IMR-90 (cell line): ENCODE results near the gene ARHGEF7. TPM values are rescaled to one million over a fixed set of nuclear protein-coding genes. Genes with fewer than 3 reads are reported as not detected.

ENCODE experiments used
- ATAC-seq: fragments of 200-7000 bp; cut with Tn5 transposase; 2 replicates; pipeline ENCODE4 v1.9.1; 2020; ENCODE audit warnings: low read depth, mild to moderate bottlenecking, moderate library complexity
- BruUV-seq: library from RNA; stranded (reverse); fragments of 400-500 nt; replicated peaks from 2 replicates; lab custom pipeline; 2021; lab: Mats Ljungman, UMichigan
- CTCF ChIA-PET: fragments of 300-600 bp; formaldehyde crosslinking; extraction: SDS; loops from one replicate; lab custom pipeline; 2021; ENCODE audit warnings: antibody characterized with exemption; lab: Yijun Ruan, JAX
- POLR2A ChIA-PET: fragments of 300-600 bp; sonication (Branson Sonifier 250); formaldehyde crosslinking; loops from one replicate; lab custom pipeline; 2022; ENCODE audit warnings: antibody characterized with exemption; ENCODE audit not compliant: unreplicated experiment; lab: Charles Lee
- DNase-seq: peaks from one replicate; pipeline ENCODE4 v3.0.0; 2013
- H2AFZ ChIP-seq: replicated peaks from 2 replicates; pipeline ENCODE3; 2013; ENCODE audit warnings: low read length, mild to moderate bottlenecking; ENCODE audit not compliant: poor library complexity
- H2AK5ac ChIP-seq: 2 replicates; pipeline ENCODE4 v1.6.1; 2013; ENCODE audit warnings: low read depth, low read length, inconsistent platforms
- H2AK9ac ChIP-seq: replicated peaks from 2 replicates; pipeline ENCODE3; 2013; ENCODE audit warnings: mild to moderate bottlenecking, low read depth, low read length, moderate library complexity; ENCODE audit not compliant: poor library complexity
- H2BK120ac ChIP-seq: 2 replicates; pipeline ENCODE4 v1.6.1; 2013; ENCODE audit warnings: low read depth, low read length, inconsistent platforms
- H2BK15ac ChIP-seq: 3 replicates; pipeline ENCODE4 v1.6.1; 2013; ENCODE audit warnings: low read depth, low read length, inconsistent platforms
- H2BK20ac ChIP-seq: 2 replicates; pipeline ENCODE4 v1.6.1; 2013; ENCODE audit warnings: low read depth, mild to moderate bottlenecking, inconsistent platforms, low read length, moderate library complexity
- H2BK5ac ChIP-seq: 2 replicates; pipeline ENCODE4 v1.6.1; 2013; ENCODE audit warnings: mild to moderate bottlenecking, low read depth, low read length, inconsistent platforms; ENCODE audit not compliant: poor library complexity, severe bottlenecking
- H3K14ac ChIP-seq: replicated peaks from 2 replicates; pipeline ENCODE4 v1.6.1; 2013; ENCODE audit warnings: low read depth, low read length, inconsistent platforms
- H3K18ac ChIP-seq: 2 replicates; pipeline ENCODE4 v1.6.1; 2013; ENCODE audit warnings: low read depth, low read length, control low read depth
- H3K23ac ChIP-seq: 2 replicates; pipeline ENCODE4 v1.6.1; 2013; ENCODE audit warnings: low read depth, low read length, inconsistent platforms
- H3K27ac ChIP-seq: 2 replicates; pipeline ENCODE4 v1.5.1; 2013; ENCODE audit warnings: mild to moderate bottlenecking, control low read depth, low read length; ENCODE audit not compliant: insufficient read depth
- H3K27me3 ChIP-seq: 2 replicates; pipeline ENCODE4 v1.6.1; 2013; ENCODE audit warnings: low read length; ENCODE audit not compliant: control insufficient read depth, insufficient read depth
- H3K36me3 ChIP-seq: 2 replicates; pipeline ENCODE4 v1.6.1; 2013; ENCODE audit warnings: low read length, mixed read lengths; ENCODE audit not compliant: control insufficient read depth, insufficient read depth
- H3K4ac ChIP-seq: 2 replicates; pipeline ENCODE4 v1.6.1; 2013; ENCODE audit warnings: low read depth, low read length, inconsistent platforms
- H3K4me1 ChIP-seq: 2 replicates; pipeline ENCODE4 v1.6.1; 2013; ENCODE audit warnings: low read length, mixed read lengths; ENCODE audit not compliant: control insufficient read depth, insufficient read depth
- H3K4me2 ChIP-seq: 2 replicates; pipeline ENCODE4 v1.6.1; 2013; ENCODE audit warnings: low read depth, mild to moderate bottlenecking, control low read depth, low read length, moderate library complexity
- H3K4me3 ChIP-seq: 2 replicates; pipeline ENCODE4 v1.5.1; 2013; ENCODE audit warnings: low read depth, mild to moderate bottlenecking, control low read depth, low read length, moderate library complexity; ENCODE audit not compliant: insufficient read depth
- H3K56ac ChIP-seq: 2 replicates; pipeline ENCODE4 v1.6.1; 2013; ENCODE audit warnings: low read length, inconsistent platforms; ENCODE audit not compliant: insufficient read depth; ENCODE audit errors: extremely low read depth
- H3K79me1 ChIP-seq, 2 experiments: 2 replicates each; pipeline ENCODE4 v1.6.1; 2013; ENCODE audit warnings: low read length in 2 of 2, inconsistent platforms in 1 of 2, low read depth in 1 of 2
- H3K9ac ChIP-seq: 2 replicates; pipeline ENCODE4 v1.6.1; 2013; ENCODE audit warnings: low read depth, low read length, control low read depth
- H3K9me1 ChIP-seq: 2 replicates; pipeline ENCODE4 v1.6.1; 2013; ENCODE audit warnings: low read length, inconsistent platforms; ENCODE audit not compliant: insufficient read depth
- H3K9me3 ChIP-seq: 2 replicates; pipeline ENCODE4 v1.6.1; 2013; ENCODE audit warnings: low read length; ENCODE audit not compliant: control insufficient read depth, insufficient read depth
- H4K20me1 ChIP-seq: 2 replicates; pipeline ENCODE4 v1.6.1; 2013; ENCODE audit warnings: low read length, inconsistent platforms; ENCODE audit not compliant: insufficient read depth
- H4K5ac ChIP-seq: 2 replicates; pipeline ENCODE4 v1.6.1; 2013; ENCODE audit warnings: mild to moderate bottlenecking, low read depth, low read length, control low read depth
- H4K8ac ChIP-seq, 2 experiments: 2 replicates each; pipeline ENCODE4 v1.6.1; 2013; ENCODE audit warnings: low read depth in 2 of 2, low read length in 2 of 2, control low read depth in 1 of 2, inconsistent platforms in 1 of 2
- H4K91ac ChIP-seq: 2 replicates; pipeline ENCODE4 v1.6.1; 2013; ENCODE audit warnings: low read depth, low read length, inconsistent platforms; ENCODE audit not compliant: insufficient read depth
- BHLHE40 ChIP-seq: fragments of 150-350 bp; IDR thresholded peaks from 2 replicates; pipeline ENCODE4 v1.6.1; 2016; ENCODE audit warnings: mild to moderate bottlenecking, low read depth, low read length
- CEBPB ChIP-seq: IDR thresholded peaks from 2 replicates; pipeline ENCODE4 v1.6.1; 2012; ENCODE audit warnings: low read depth, low read length, improper control_type of control experiment
- CHD1 ChIP-seq: IDR thresholded peaks from 2 replicates; pipeline ENCODE4 v1.6.1; 2012; ENCODE audit warnings: low read depth, low read length, improper control_type of control experiment
- CTCF ChIP-seq: conservative IDR thresholded peaks from 2 replicates; pipeline ENCODE4 v1.5.1; 2012; ENCODE audit warnings: mild to moderate bottlenecking, low read depth, low read length, improper control_type of control experiment
- ELK1 ChIP-seq: fragments of 150-350 bp; IDR thresholded peaks from 2 replicates; pipeline ENCODE4 v1.6.1; 2016; ENCODE audit warnings: low read depth, mild to moderate bottlenecking, low read length, moderate library complexity, borderline replicate concordance
- FOS ChIP-seq: fragments of 150-350 bp; IDR thresholded peaks from 2 replicates; pipeline ENCODE4 v1.6.1; 2016; ENCODE audit warnings: low read depth, low read length
- MAFK ChIP-seq: IDR thresholded peaks from 2 replicates; pipeline ENCODE4 v1.6.1; 2012; ENCODE audit warnings: low read depth, low read length, improper control_type of control experiment
- MAZ ChIP-seq: IDR thresholded peaks from 2 replicates; pipeline ENCODE4 v1.6.1; 2012; ENCODE audit warnings: low read depth, mild to moderate bottlenecking, low read length, improper control_type of control experiment, moderate library complexity, borderline replicate concordance
- MXI1 ChIP-seq: IDR thresholded peaks from 2 replicates; pipeline ENCODE4 v1.6.1; 2012; ENCODE audit warnings: low read depth, mild to moderate bottlenecking, low read length, moderate library complexity, borderline replicate concordance
- NFE2L2 ChIP-seq: fragments of 150-350 bp; IDR thresholded peaks from 2 replicates; pipeline ENCODE4 v1.6.1; 2016; ENCODE audit warnings: low read depth, mild to moderate bottlenecking, low read length
- POLR2A ChIP-seq: IDR thresholded peaks from 2 replicates; pipeline ENCODE4 v1.6.1; 2012; ENCODE audit warnings: mild to moderate bottlenecking, low read depth, low read length
- RAD21 ChIP-seq: IDR thresholded peaks from 2 replicates; pipeline ENCODE4 v1.6.1; 2012; ENCODE audit warnings: low read length, improper control_type of control experiment
- RCOR1 ChIP-seq: IDR thresholded peaks from 2 replicates; pipeline ENCODE4 v1.6.1; 2012; ENCODE audit warnings: mild to moderate bottlenecking, low read length, improper control_type of control experiment; ENCODE audit not compliant: insufficient replicate concordance
- RFX5 ChIP-seq: IDR thresholded peaks from 2 replicates; pipeline ENCODE4 v1.8.0; 2012; ENCODE audit warnings: low read depth, mild to moderate bottlenecking, low read length, moderate library complexity
- SMC3 ChIP-seq: fragments of 150-350 bp; IDR thresholded peaks from 2 replicates; pipeline ENCODE4 v1.6.1; 2016; ENCODE audit warnings: low read depth, mild to moderate bottlenecking, antibody characterized with exemption, low read length, moderate library complexity
- WGBS, 2 experiments: methylation state at CpG; one replicate each; pipeline versions ENCODE4 v1.1.5 to v1.1.7; 2013; ENCODE audit warnings: missing lambda C conversion rate in 2 of 2; ENCODE audit not compliant: insufficient read length in 1 of 2; ENCODE audit errors: extremely low coverage in 2 of 2; 5-methylcytosine and 5-hydroxymethylcytosine counted together
- dilution Hi-C: fragments of 300-500 bp; cut with HindIII; formaldehyde crosslinking; loops from one replicate; pipeline ENCODE4 v1.14.3; 2018; ENCODE audit warnings: low sequenced_read_pairs; ENCODE audit not compliant: unreplicated experiment
- in situ Hi-C: fragments of 300-500 bp; cut with MboI; formaldehyde crosslinking; loops from 3 replicates; pipeline ENCODE4 v1.14.3; 2019; ENCODE audit warnings: low sequenced_read_pairs, inconsistent platforms, mixed read lengths
- intact Hi-C: fragments of 100-400 bp; cut with micrococcal nuclease; formaldehyde crosslinking; loops from 2 replicates; pipeline ENCODE4 v1.10.0; 2022
- polyA plus RNA-seq, 3 experiments: library from polyadenylated mRNA; depleted of rRNA; stranded (reverse); fragments of >200 nt; gene quantifications; 2 replicates each; pipeline ENCODE4 v1.2.3, GENCODE V29; 2012; ENCODE audit warnings: low replicate concordance in 1 of 3
- total RNA-seq: library from RNA; depleted of rRNA; stranded (reverse); fragments of >200 nt; gene quantifications from 2 replicates; pipeline ENCODE4 v1.2.3, GENCODE V29; 2012
- TF ChIP-seq, protein P1 (sequence below): fragments of 150-350 bp; IDR thresholded peaks from 2 replicates; pipeline ENCODE4 v1.6.1; 2017; ENCODE audit warnings: mild to moderate bottlenecking, antibody characterized with exemption, low read length, low read depth

The ARHGEF7 gene
- total and polyA plus RNA-seq, 2 of the 4 experiments (the other 2 are of a cell fraction) = 32.9 to 59.0 TPM

DNA sequence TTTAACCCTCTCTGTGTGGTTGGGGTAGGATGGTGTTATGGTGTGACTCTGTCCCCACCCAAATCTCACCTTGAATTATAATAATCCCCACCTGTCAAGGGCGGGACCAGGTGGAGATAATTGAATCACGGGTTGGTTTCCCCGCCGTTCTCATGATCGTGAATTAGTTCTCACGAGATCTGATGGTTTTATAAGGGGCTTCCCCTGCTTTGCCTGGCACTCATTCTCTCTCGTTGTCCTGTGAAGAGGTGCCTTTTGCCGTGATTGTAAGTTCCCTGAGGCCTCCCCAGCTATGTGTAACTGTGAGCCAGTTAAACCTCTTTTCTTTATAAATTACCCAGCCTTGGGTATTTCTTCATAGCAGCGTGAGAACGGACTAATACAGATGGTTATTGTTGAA lies 68.8 kb downstream of the ARHGEF7 start:
- H2BK15ac ChIP-seq = no peak overlapping the region
- no peak overlapping the region for H3K23ac ChIP-seq
- H3K9ac ChIP-seq = no peak overlapping the region
- peaks cover 45 to 94% of the 10 kb centered on the region in 2 experiments for H3K79me1 ChIP-seq
- no peak overlapping the region for H4K8ac ChIP-seq
- H3K14ac ChIP-seq = no peak overlapping the region
- in situ Hi-C loops = no loop called here
- no peak overlapping the region for H2BK5ac ChIP-seq
- H3K4me2 ChIP-seq = no peak overlapping the region
- intact Hi-C loops = no loop called here
- H4K91ac ChIP-seq = no peak overlapping the region
- no peak overlapping the region for H3K56ac ChIP-seq
- ChIA-PET CTCF (interaction anchor here (0.9 kb wide), 1 partner anchor 67 kb away, joined by 3 read pairs; no protein-coding TSS in a partner anchor), POLR2A (no interaction called here)
- DNase-seq = no peak
- H2BK120ac ChIP-seq = no peak overlapping the region
- H3K27me3 ChIP-seq = no peaks in the 10 kb centered on the region
- TF ChIP-seq FOS (no peak), RAD21 (no peak), ELK1 (no peak), CTCF (no peak), MAFK (no peak), POLR2A (no peak), RCOR1 (no peak), SMC3 (no peak), CEBPB (no peak), NFE2L2 (no peak), RFX5 (no peak), BHLHE40 (no peak), CHD1 (no peak), MAZ (no peak), MXI1 (no peak)
- TF ChIP-seq, protein P1, sequence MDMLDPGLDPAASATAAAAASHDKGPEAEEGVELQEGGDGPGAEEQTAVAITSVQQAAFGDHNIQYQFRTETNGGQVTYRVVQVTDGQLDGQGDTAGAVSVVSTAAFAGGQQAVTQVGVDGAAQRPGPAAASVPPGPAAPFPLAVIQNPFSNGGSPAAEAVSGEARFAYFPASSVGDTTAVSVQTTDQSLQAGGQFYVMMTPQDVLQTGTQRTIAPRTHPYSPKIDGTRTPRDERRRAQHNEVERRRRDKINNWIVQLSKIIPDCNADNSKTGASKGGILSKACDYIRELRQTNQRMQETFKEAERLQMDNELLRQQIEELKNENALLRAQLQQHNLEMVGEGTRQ = no peak
- BruUV-seq = no TSS peak
- peaks cover 7% of the 10 kb centered on the region for H3K4me1 ChIP-seq
- H2AK5ac ChIP-seq = no peak overlapping the region
- no peak overlapping the region for H4K5ac ChIP-seq
- no peak overlapping the region for H2AFZ ChIP-seq
- peaks cover 87% of the 10 kb centered on the region for H4K20me1 ChIP-seq
- H3K9me3 ChIP-seq = no peaks in the 10 kb centered on the region
- H3K9me1 ChIP-seq = peaks cover 37% of the 10 kb centered on the region
- H3K18ac ChIP-seq = no peak overlapping the region
- ATAC-seq = no peak
- no peak overlapping the region for H3K27ac ChIP-seq
- dilution Hi-C loops = no loop called here
- WGBS, 2 experiments = no CpG with 5 or more reads among the region's 10 CpGs
- H3K36me3 ChIP-seq = no peaks in the 10 kb centered on the region
- H2AK9ac ChIP-seq = no peak overlapping the region
- no peak overlapping the region for H3K4ac ChIP-seq
- no peak overlapping the region for H2BK20ac ChIP-seq
- H3K4me3 ChIP-seq = no peak overlapping the region
